ENCODE data around the gene GSTO1. TPM values are rescaled to one million over a fixed set of nuclear protein-coding genes. Genes with fewer than 3 reads are reported as not detected.

GSTO1 gene
- total and polyA plus RNA-seq, 2 experiments from 2014 or later: 143 to 387 TPM

DNA sequence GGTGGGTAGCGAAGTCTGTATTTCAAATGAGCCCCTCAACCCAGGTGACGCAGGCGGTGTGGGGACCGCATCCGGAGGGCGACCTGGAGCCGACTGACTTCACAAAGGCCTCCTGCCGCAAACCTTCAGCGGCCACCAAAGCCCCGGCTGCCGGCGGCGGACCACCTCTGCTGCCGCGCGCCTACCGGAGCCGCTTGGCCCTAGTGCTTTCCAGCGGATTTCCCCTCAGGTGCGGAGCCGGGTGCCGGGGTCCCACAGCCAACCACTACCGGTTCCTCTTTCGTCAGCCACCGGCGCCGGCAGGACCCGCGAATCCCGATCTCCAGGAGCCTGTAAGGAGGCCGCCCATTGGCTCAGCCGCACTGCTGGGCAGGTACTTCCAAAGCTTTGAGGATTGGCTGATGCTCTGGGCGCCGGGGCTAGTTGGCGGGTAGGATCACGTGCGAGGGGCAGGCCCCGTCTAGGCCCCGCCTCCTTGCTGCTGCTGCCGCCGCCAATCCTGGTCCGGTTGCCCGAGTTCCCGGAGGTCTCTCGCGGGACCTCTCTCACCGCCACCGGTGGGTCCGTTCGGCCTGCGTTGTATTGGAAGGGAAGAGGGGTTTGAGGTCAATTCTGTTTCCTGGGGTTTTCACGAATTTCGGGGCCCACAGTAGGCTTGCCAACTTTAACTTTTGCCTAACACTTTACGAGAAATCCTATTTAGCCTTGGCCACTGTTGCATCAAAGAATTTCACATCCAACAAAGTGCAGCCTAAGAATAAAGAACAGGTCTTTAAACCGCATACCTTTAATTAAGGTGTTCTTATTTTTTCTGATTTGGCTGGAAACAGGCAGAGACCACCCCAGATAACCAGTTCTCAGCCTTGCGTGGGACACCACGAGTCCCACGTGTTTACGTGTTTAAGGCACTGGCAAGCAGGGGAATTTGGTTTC, 14.3 kb downstream of the GSTO1 start, which contains the start of gene GSTO2:
Gene GSTO2, plus strand, starts transcription at position 472 of the 933 bp plus-strand sequence. CDS start 5,732 bp downstream, outside the sequence.
- Histone ChIP-seq H4K20me1 (ENCODE audit: insufficient read depth) (no peaks in the 10 kb centered on the region), H3K9me3 (ENCODE audit: low read depth) (no peaks in the 10 kb centered on the region), H3K27ac (peak within 1 kb of the TSS; percentile 7; the same call in 1 of the 2 replicates), H3K27me3 (replicated peaks; ENCODE audit: insufficient read depth) (no peaks in the 10 kb centered on the region), H3K4me1 (ENCODE audit: insufficient read depth) (peaks cover 14% of the 10 kb centered on the region), H3K9ac (peak within 1 kb of the TSS; percentile 34), H3K36me3 (ENCODE audit: low read depth) (peaks cover 57% of the 10 kb centered on the region), H3K9me2 (ENCODE audit: insufficient read depth) (no peaks in the 10 kb centered on the region), H3K79me2 (ENCODE audit: insufficient read depth) (peaks cover 22% of the 10 kb centered on the region), H3K4me2 (ENCODE audit: unreplicated experiment) (no peak within 1 kb of the TSS), H3F3A (ENCODE audit: insufficient read depth) (peaks cover 90% of the 10 kb centered on the region), H3K4me3 (no peak within 1 kb of the TSS; the same call in 1 of the 2 replicates), H2AFZ (no peak within 1 kb of the TSS; the same call in 1 of the 2 replicates)
- no peak for TF ChIP-seq EZH2phosphoT487 (IDR thresholded peaks at IDR 0.05; ENCODE audit: insufficient read depth, low read depth)
- TF ChIP-seq EZH2 (IDR thresholded peaks at IDR 0.05; ENCODE audit: insufficient read depth, poor library complexity, severe bottlenecking): no peak
- in situ Hi-C loops (cut with MboI): no loop called here
- 40 to 46% methylated on average over 47 to 54 of the region's 59 CpGs for WGBS, 2 experiments (ENCODE audit: low coverage in 1 of 2, low lambda C conversion rate in 2 of 2, missing lambda C conversion rate in 2 of 2)
- DNase-seq: peak; percentile 62

DNA sequence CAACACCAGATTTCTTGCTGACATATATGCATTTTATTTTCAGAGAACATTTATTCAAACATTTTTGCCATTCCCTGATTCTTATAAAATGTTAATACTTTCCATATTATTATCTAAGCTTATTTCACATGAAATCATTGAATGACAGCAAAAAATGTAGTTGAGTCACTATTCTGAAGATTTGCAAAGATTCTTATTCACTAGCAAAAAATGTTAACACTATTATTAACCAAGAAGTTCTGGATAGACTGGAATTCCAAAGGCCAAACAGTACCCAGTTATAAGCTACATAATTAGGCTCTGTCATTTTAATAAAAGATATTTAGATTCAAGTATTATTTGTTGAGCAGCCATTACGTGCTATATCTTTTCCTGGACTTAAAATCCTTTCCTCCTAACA, 18.6 kb downstream of the GSTO1 start:
- no peaks in the 10 kb centered on the region for H3K9me3 ChIP-seq (ENCODE audit: low read depth)
- H3K9ac ChIP-seq: peak overlapping the region; percentile 53
- peak overlapping the region; percentile 52 for H3K4me2 ChIP-seq (ENCODE audit: unreplicated experiment)

DNA sequence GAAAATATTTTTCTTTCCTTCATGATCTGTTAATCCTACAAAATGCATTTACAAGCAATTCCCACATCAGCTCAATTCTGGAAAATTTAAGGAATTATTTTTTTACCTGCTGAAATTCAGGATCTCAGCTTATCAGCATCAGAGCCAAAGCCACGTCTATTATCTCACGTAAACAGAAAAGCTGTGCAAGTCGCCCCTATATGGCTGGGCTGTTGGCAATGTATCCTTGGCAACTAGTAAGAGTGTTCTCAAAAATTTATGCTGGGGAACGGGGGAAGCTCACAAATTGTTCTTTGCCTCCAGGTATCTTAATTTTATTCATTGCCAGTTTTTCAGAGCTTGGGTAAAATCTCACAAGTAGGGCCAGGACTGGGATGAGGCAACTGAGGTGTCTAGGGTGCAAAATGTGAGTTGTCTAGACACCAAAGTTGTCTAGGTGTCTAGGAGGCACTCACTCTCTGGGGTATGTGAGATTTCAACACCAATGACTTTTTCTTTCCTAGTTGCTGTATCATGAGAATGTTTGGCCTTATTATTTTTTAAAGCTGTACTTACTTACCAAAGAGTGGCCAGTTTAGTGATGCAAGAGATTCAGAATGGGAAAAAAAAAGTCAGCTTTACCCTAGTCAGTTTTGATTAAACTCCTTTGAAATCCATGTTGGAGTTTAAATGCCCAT, 19.3 kb downstream of the GSTO1 start:
- Histone ChIP-seq H3K9me2 (ENCODE audit: insufficient read depth) (no peaks in the 10 kb centered on the region), H3F3A (ENCODE audit: insufficient read depth) (peaks cover 46% of the 10 kb centered on the region), H2AFZ (peak overlapping the region; percentile 85), H4K20me1 (ENCODE audit: insufficient read depth) (no peaks in the 10 kb centered on the region), H3K9ac (peak overlapping the region; percentile 82), H3K27ac (peak overlapping the region; percentile 87), H3K4me1 (ENCODE audit: insufficient read depth) (peaks cover 22% of the 10 kb centered on the region), H3K4me2 (ENCODE audit: unreplicated experiment) (peak overlapping the region; percentile 86), H3K79me2 (ENCODE audit: insufficient read depth) (no peaks in the 10 kb centered on the region), H3K36me3 (ENCODE audit: low read depth) (0 out of 2 replicates have a peak, but pooled peaks cover 8% of the 10 kb centered on the region), H3K27me3 (replicated peaks; ENCODE audit: insufficient read depth) (no peaks in the 10 kb centered on the region), H3K9me3 (ENCODE audit: low read depth) (no peaks in the 10 kb centered on the region), H3K4me3 (peak overlapping the region; percentile 68)
- DNase-seq: peak; percentile 84
- TF ChIP-seq EZH2phosphoT487 (IDR thresholded peaks at IDR 0.05; ENCODE audit: insufficient read depth, low read depth) (no peak), EZH2 (IDR thresholded peaks at IDR 0.05; ENCODE audit: insufficient read depth, poor library complexity, severe bottlenecking) (no peak)
- WGBS, 2 experiments (ENCODE audit: low coverage in 1 of 2, low lambda C conversion rate in 2 of 2, missing lambda C conversion rate in 2 of 2): 71 to 74% methylated on average over 4 of the region's 4 CpGs
- in situ Hi-C loops (cut with MboI): no loop called here

More for the DNA sequence above, 18.6 kb downstream of the GSTO1 start:
- no peak for TF ChIP-seq EZH2phosphoT487 (IDR thresholded peaks at IDR 0.05; ENCODE audit: insufficient read depth, low read depth)
- no peak for TF ChIP-seq EZH2 (IDR thresholded peaks at IDR 0.05; ENCODE audit: insufficient read depth, poor library complexity, severe bottlenecking)
- Histone ChIP-seq H3K9me2 (ENCODE audit: insufficient read depth) (no peaks in the 10 kb centered on the region), H3K79me2 (ENCODE audit: insufficient read depth) (no peaks in the 10 kb centered on the region), H3K27me3 (replicated peaks; ENCODE audit: insufficient read depth) (no peaks in the 10 kb centered on the region), H4K20me1 (ENCODE audit: insufficient read depth) (no peaks in the 10 kb centered on the region), H3K27ac (peak overlapping the region; percentile 87), H2AFZ (no peak overlapping the region), H3K4me3 (0 out of 2 replicates have a peak overlapping the region, but pooled peaks have one; percentile 1), H3K36me3 (ENCODE audit: low read depth) (peaks cover 14% of the 10 kb centered on the region), H3K4me1 (ENCODE audit: insufficient read depth) (peaks cover 22% of the 10 kb centered on the region), H3F3A (ENCODE audit: insufficient read depth) (peaks cover 48% of the 10 kb centered on the region)
- 48 to 70% methylated on average over 1 of the region's 1 CpG for WGBS, 2 experiments (ENCODE audit: low coverage in 1 of 2, low lambda C conversion rate in 2 of 2, missing lambda C conversion rate in 2 of 2)
- in situ Hi-C loops (cut with MboI): no loop called here
- peak; percentile 73 for DNase-seq
